ENCODE measurements around the gene ILF3. TPM values are rescaled to one million over a fixed set of nuclear protein-coding genes. Genes with fewer than 3 reads are reported as not detected.

The ILF3 gene
- total RNA-seq, 1 experiment from 2014 or later: 430 TPM

DNA sequence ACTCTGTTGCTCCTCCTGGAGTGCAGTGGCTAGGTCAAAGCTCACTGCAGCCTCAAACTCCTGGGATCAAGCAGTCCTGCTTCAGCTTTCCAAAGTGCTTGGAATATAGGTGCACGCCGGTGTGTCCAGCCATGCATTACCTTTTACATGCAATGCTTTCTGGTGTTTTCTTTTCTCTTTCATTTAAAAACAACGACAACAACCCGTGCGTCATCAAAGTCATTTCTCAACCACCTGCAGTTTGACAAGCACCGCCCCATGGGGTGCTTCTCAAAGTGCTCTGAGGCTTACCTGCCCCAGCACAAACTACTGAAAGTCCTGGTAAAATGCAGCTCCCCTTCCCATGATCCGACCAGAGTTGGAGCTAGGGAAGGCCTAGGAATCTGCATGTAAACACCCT lies 54.1 kb downstream of the ILF3 start:
- Histone ChIP-seq H3K36me3 (ENCODE audit: control insufficient read depth in 1 of 2, insufficient read depth in 2 of 2, low read length in 2 of 2) (peaks cover 0 to 11% of the 10 kb centered on the region in 2 experiments; a peak in 2 of 4 replicates), H3K79me2 (ENCODE audit: insufficient read depth, low read length) (no peaks in the 10 kb centered on the region), H3K27me3 (ENCODE audit: insufficient read depth, low read length) (no peaks in the 10 kb centered on the region), H4K20me1 (ENCODE audit: insufficient read depth) (no peaks in the 10 kb centered on the region), H3K4me1 (ENCODE audit: control insufficient read depth in 1 of 2, insufficient read depth in 2 of 2, low read length in 2 of 2) (peaks cover 4 to 6% of the 10 kb centered on the region in 2 experiments; a peak in 3 of 4 replicates), H3K9me3 (ENCODE audit: control insufficient read depth in 1 of 2, insufficient read depth in 1 of 2, low read depth in 1 of 2, low read length in 2 of 2) (no peaks in the 10 kb centered on the region), H3K9me2 (ENCODE audit: insufficient read depth) (no peaks in the 10 kb centered on the region), H3K9ac (ENCODE audit: low read length) (no peak overlapping the region), H3K27ac (ENCODE audit: low read depth, low read length) (no peak overlapping the region), H2AFZ (ENCODE audit: low read depth, low read length, poor library complexity, severe bottlenecking) (no peak overlapping the region), H3K4me3 (replicated peaks in 1 of 2; ENCODE audit: low read depth in 1 of 2, low read length in 2 of 2) (no peak overlapping the region), H3K4me2 (ENCODE audit: low read length) (no peak overlapping the region)
- ChIA-PET POLR2A (interaction anchor here (1.2 kb wide), 1 partner anchor 9 kb away, joined by 5 read pairs; the partner anchor contains the start of gene DNM2), CTCF (no interaction called here), RAD21 (ENCODE audit: low non-redundant PET in 1 of 2, low total read pairs in 2 of 2, uncharacterized antibody in 2 of 2, unreplicated experiment in 2 of 2) (no interaction called here)
- ATAC-seq: no peak
- DNase-seq (ENCODE audit: low read depth, low spot score): no peak
- TF ChIP-seq EGR1 (IDR thresholded peaks at IDR 0.05; ENCODE audit: low read depth) (no peak), EZH2phosphoT487 (IDR thresholded peaks at IDR 0.05; ENCODE audit: borderline replicate concordance) (no peak), CEBPB (IDR thresholded peaks at IDR 0.05; ENCODE audit: low read depth) (no peak), JUND (IDR thresholded peaks at IDR 0.05) (no peak), FOSL1 (IDR thresholded peaks at IDR 0.05; ENCODE audit: low read depth) (no peak), SIN3A (IDR thresholded peaks at IDR 0.05; ENCODE audit: low read depth) (no peak), POLR2A (IDR thresholded peaks at IDR 0.05; ENCODE audit: borderline replicate concordance, extremely low read depth, insufficient read depth, insufficient read length) (no peak), EZH2 (IDR thresholded peaks at IDR 0.05) (no peak), CBX3 (IDR thresholded peaks at IDR 0.05; ENCODE audit: low read depth) (no peak)
- TF ChIP-seq, protein P1, sequence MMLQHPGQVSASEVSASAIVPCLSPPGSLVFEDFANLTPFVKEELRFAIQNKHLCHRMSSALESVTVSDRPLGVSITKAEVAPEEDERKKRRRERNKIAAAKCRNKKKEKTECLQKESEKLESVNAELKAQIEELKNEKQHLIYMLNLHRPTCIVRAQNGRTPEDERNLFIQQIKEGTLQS (IDR thresholded peaks at IDR 0.05): no peak
- TF ChIP-seq, protein P2, sequence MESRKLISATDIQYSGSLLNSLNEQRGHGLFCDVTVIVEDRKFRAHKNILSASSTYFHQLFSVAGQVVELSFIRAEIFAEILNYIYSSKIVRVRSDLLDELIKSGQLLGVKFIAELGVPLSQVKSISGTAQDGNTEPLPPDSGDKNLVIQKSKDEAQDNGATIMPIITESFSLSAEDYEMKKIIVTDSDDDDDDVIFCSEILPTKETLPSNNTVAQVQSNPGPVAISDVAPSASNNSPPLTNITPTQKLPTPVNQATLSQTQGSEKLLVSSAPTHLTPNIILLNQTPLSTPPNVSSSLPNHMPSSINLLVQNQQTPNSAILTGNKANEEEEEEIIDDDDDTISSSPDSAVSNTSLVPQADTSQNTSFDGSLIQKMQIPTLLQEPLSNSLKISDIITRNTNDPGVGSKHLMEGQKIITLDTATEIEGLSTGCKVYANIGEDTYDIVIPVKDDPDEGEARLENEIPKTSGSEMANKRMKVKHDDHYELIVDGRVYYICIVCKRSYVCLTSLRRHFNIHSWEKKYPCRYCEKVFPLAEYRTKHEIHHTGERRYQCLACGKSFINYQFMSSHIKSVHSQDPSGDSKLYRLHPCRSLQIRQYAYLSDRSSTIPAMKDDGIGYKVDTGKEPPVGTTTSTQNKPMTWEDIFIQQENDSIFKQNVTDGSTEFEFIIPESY (IDR thresholded peaks at IDR 0.05; ENCODE audit: extremely low read depth, insufficient replicate concordance, low read length): no peak
- intact Hi-C loops (cut with micrococcal nuclease): no loop called here
- no TSS peak for BruUV-seq (replicated peaks)
